Gastrocnemius medialis (tissue), 4 donors: Measurements from ENCODE around the gene PPP4R3B. TPM values are rescaled to one million over a fixed set of nuclear protein-coding genes. Genes with fewer than 3 reads are reported as not detected.

ENCODE experiments used
- ATAC-seq, 2 donors: fragments of 150-250 bp; one replicate each; pipeline ENCODE4 v1.9.1; 2016
- DNase-seq, 2 donors: peaks; one replicate each; pipeline ENCODE4 v3.0.0-alpha.2; 2019
- H3K27ac ChIP-seq, 4 donors: fragments of 200-600 bp; sonication (generic); 1 replicate in 1 of 4; 2 replicates in 3 of 4; pipeline ENCODE4 v1.5.1; 2016 to 2018; ENCODE audit warnings: mild to moderate bottlenecking in 2 of 4, moderate library complexity in 1 of 4
- H3K27me3 ChIP-seq, 3 donors: fragments of 200-600 bp; sonication (generic) in 2 of 3; 1 replicate in 1 of 3; 2 replicates in 2 of 3; pipeline versions ENCODE4 v1.5.1 to v1.6.0; 2016 to 2019; ENCODE audit warnings: mild to moderate bottlenecking in 1 of 3, moderate library complexity in 1 of 3
- H3K36me3 ChIP-seq, 2 donors: fragments of 200-600 bp; sonication (generic) in 1 of 2; one replicate each; pipeline ENCODE4 v1.5.1; 2017 to 2018
- H3K4me1 ChIP-seq, 2 donors: fragments of 200-600 bp; sonication (generic) in 1 of 2; one replicate each; pipeline ENCODE4 v1.5.1; 2016 to 2017; ENCODE audit warnings: mild to moderate bottlenecking in 2 of 2
- H3K4me3 ChIP-seq, 4 donors: fragments of 200-600 bp; sonication (generic) in 3 of 4; 1 replicate in 1 of 4; 2 replicates in 3 of 4; pipeline ENCODE4 v1.5.1; 2016 to 2019; ENCODE audit warnings: mild to moderate bottlenecking in 2 of 4
- H3K9me3 ChIP-seq, 3 donors: fragments of 200-600 bp; sonication (generic) in 2 of 3; 1 replicate in 1 of 3; 2 replicates in 2 of 3; pipeline ENCODE4 v1.5.1; 2016 to 2019
- CTCF ChIP-seq, 5 experiments: fragments of 450-650 bp in 3 of 5; fragments of 200-600 bp in 2 of 5; sonication (generic) in 2 of 5; IDR thresholded peaks in 4 of 5; conservative IDR thresholded peaks in 1 of 5; 1 replicate in 4 of 5; 2 replicates in 1 of 5; pipeline ENCODE4 v1.5.1; 2016 to 2019; ENCODE audit warnings: antibody characterized with exemption in 5 of 5, mild to moderate bottlenecking in 3 of 5, moderate library complexity in 3 of 5
- POLR2A ChIP-seq, 2 donors: fragments of 450-650 bp; IDR thresholded peaks; one replicate each; pipeline ENCODE4 v1.6.1; 2017; ENCODE audit warnings: antibody characterized with exemption in 2 of 2, mild to moderate bottlenecking in 2 of 2, moderate library complexity in 2 of 2
- in situ Hi-C, 4 donors: fragments of 200-750 bp; cut with MboI; loops; one replicate each; pipeline versions ENCODE4 v1.15.0 to v1.8.0; 2017; ENCODE audit warnings: low sequenced_read_pairs in 4 of 4
- intact Hi-C: fragments of 100-400 bp; cut with DNase I; formaldehyde crosslinking; loops from one replicate; pipeline ENCODE4 v1.15.1; 2023; ENCODE audit warnings: low total_unique reads
- total RNA-seq, 4 donors: library from RNA; depleted of rRNA; stranded (reverse); fragments of >200 nt; gene quantifications; one replicate each; pipeline versions ENCODE4 v1.1.0 to v1.2.3, GENCODE V29; 2016

The PPP4R3B gene
- 10 to 100 TPM; 20.6 to 30.3 (median 25.4) TPM for total RNA-seq

GRCh38 chr2:55617175-55618024, at the start of gene PPP4R3B:
PPP4R3B (minus strand) TSS chr2:55617622; CDS start chr2:55617285, 337 bp downstream.
- in situ Hi-C loops (no loop called here), intact Hi-C loops (loop anchor here (1.0 to 10.0 kb wide), 6 partner anchors 35 to 605 kb away; partner anchors contain the start of genes CCDC88A, CFAP36, CLHC1 and PNPT1)
- Histone ChIP-seq H3K27me3 (no peaks in the 10 kb centered on the region), H3K4me3 (peak within 1 kb of the TSS; percentile 85 to 99 (median 94)), H3K9me3 (no peaks in the 10 kb centered on the region), H3K4me1 (peaks cover 28 to 44% of the 10 kb centered on the region in 2 donors), H3K27ac (peak within 1 kb of the TSS; percentile 90 to 100 (median 96)), H3K36me3 (peaks cover 0 to 14% of the 10 kb centered on the region in 2 donors)
- ATAC-seq (peak; percentile 83 to 86), DNase-seq (peak; percentile 99 to 100)
- TF ChIP-seq CTCF (IDR thresholded peaks at IDR 0.05 in 4 of 5, conservative IDR thresholded peaks at IDR 0.05 in 1 of 5) (peak; percentile 56 to 84 (median 69)), POLR2A (IDR thresholded peaks at IDR 0.05) (peak; percentile 87 to 93)

- Histone ChIP-seq H3K9me3 (no peaks in the 10 kb centered on the region), H3K27ac (no peak overlapping the region), H3K36me3 (peaks cover 0 to 47% of the 10 kb centered on the region in 2 donors), H3K27me3 (no peaks in the 10 kb centered on the region), H3K4me3 (no peak overlapping the region), H3K4me1 (no peaks in the 10 kb centered on the region)
- DNase-seq (no peak), ATAC-seq (no peak)
- in situ Hi-C loops = no loop called here
- TF ChIP-seq POLR2A (IDR thresholded peaks at IDR 0.05) = no peak
- TF ChIP-seq CTCF (IDR thresholded peaks at IDR 0.05 in 4 of 5, conservative IDR thresholded peaks at IDR 0.05 in 1 of 5) = no peak
- intact Hi-C loops = no loop called here
These were observed 35.8 kb upstream of the PPP4R3B start for GRCh38 chr2:55653255-55653654.

- intact Hi-C loops = no loop called here
- peaks cover 0 to 44% of the 10 kb centered on the region in 2 donors for H3K36me3 ChIP-seq
- ATAC-seq = no peak
These were observed 31.8 kb upstream of the PPP4R3B start for GRCh38 chr2:55649211-55649610.

GRCh38 chr2:55636831-55637230, 19.4 kb upstream of the PPP4R3B start:
- Histone ChIP-seq H3K4me3 (no peak overlapping the region), H3K9me3 (no peaks in the 10 kb centered on the region), H3K27ac (no peak overlapping the region), H3K4me1 (no peaks in the 10 kb centered on the region), H3K36me3 (peaks cover 0 to 68% of the 10 kb centered on the region in 2 donors), H3K27me3 (no peaks in the 10 kb centered on the region)
- no peak for ATAC-seq
- no peak for TF ChIP-seq CTCF (IDR thresholded peaks at IDR 0.05 in 4 of 5, conservative IDR thresholded peaks at IDR 0.05 in 1 of 5)
- TF ChIP-seq POLR2A (IDR thresholded peaks at IDR 0.05) = no peak
- intact Hi-C loops (no loop called here), in situ Hi-C loops (no loop called here)
- DNase-seq = no peak

More at GRCh38 chr2:55649211-55649610, 31.8 kb upstream of the PPP4R3B start:
- Histone ChIP-seq H3K4me3 (no peak overlapping the region), H3K27ac (no peak overlapping the region), H3K4me1 (no peaks in the 10 kb centered on the region), H3K27me3 (no peaks in the 10 kb centered on the region), H3K9me3 (no peaks in the 10 kb centered on the region)
- TF ChIP-seq CTCF (IDR thresholded peaks at IDR 0.05 in 4 of 5, conservative IDR thresholded peaks at IDR 0.05 in 1 of 5) (no peak), POLR2A (IDR thresholded peaks at IDR 0.05) (no peak)
- in situ Hi-C loops = no loop called here
- DNase-seq = no peak
